B cell (primary cell): Measurements from ENCODE around the gene KSR1.

Experiments
- CTCF ChIP-seq: fragments of 200-600 bp; IDR thresholded peaks from one replicate; pipeline ENCODE4 v1.8.0; 2022; ENCODE audit warnings: antibody characterized with exemption, mild to moderate bottlenecking
- EZH2 ChIP-seq: IDR thresholded peaks from 2 replicates; pipeline ENCODE4 v1.6.1; 2012; ENCODE audit warnings: borderline replicate concordance, low read depth, mild to moderate bottlenecking, moderate library complexity, low read length; ENCODE audit not compliant: insufficient read depth, poor library complexity, severe bottlenecking

GRCh38 chr17:27541301-27542023 is 85.2 kb downstream of the KSR1 start:
- no peak for TF ChIP-seq EZH2
- TF ChIP-seq CTCF, result no peak
